ENCODE measurements around the gene SPI1. TPM values are rescaled to one million over a fixed set of nuclear protein-coding genes. Genes with fewer than 3 reads are reported as not detected.
A peak's percentile ranks its signal among the peaks of the same experiment; 100 is the strongest.

SPI1 gene
- polyA plus RNA-seq, 1 donor, result 10.2 TPM

GRCh38 chr11:47373876-47374719 is 4.2 kb downstream of the SPI1 start:
- Histone ChIP-seq H3K4me1 (ENCODE audit: control insufficient read depth, insufficient read depth, low read length) (peaks cover 3% of the 10 kb centered on the region), H3K36me3 (ENCODE audit: control insufficient read depth, insufficient read depth, low read length) (no peaks in the 10 kb centered on the region), H3K4me3 (ENCODE audit: low read length) (no peak overlapping the region), H3K27ac (ENCODE audit: low read length) (no peak overlapping the region), H3K27me3 (ENCODE audit: control insufficient read depth, insufficient read depth, low read length) (no peaks in the 10 kb centered on the region), H3K9me3 (ENCODE audit: control insufficient read depth, low read depth, low read length) (no peaks in the 10 kb centered on the region)
- DNase-seq, result peak; percentile 61
- 70% methylated on average over 2 of the region's 19 CpGs for WGBS (ENCODE audit: insufficient coverage, low lambda C conversion rate)

- Histone ChIP-seq H3K9me3 (ENCODE audit: control insufficient read depth, low read depth, low read length) (no peaks in the 10 kb centered on the region), H3K4me3 (ENCODE audit: low read length) (no peak overlapping the region), H3K4me1 (ENCODE audit: control insufficient read depth, insufficient read depth, low read length) (peaks cover 2% of the 10 kb centered on the region), H3K36me3 (ENCODE audit: control insufficient read depth, insufficient read depth, low read length) (no peaks in the 10 kb centered on the region), H3K27me3 (ENCODE audit: control insufficient read depth, insufficient read depth, low read length) (no peaks in the 10 kb centered on the region), H3K27ac (ENCODE audit: low read length) (no peak overlapping the region)
- no peak for DNase-seq
- WGBS (ENCODE audit: insufficient coverage, low lambda C conversion rate), result 92% methylated on average over 2 of the region's 7 CpGs
Measured at GRCh38 chr11:47372422-47372821, 5.9 kb downstream of the SPI1 start.

DNA sequence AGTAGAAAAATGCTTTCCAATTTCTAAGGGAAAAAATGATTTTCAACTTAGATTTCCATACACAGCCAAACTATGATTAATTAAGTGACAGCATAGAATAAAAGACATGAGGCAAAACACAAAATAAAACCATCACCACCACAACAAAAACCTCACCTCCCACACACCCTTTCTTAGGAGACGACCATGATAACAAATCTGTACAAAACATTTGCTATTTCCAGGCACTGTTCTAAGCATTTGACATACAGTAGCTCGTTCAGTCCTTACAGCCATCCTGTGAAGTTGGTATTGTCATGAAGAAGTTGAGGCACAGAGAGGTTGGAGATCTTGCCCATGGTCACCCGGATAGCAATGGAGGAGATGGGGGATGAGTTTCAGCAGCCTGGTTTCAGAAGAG is 8.7 kb downstream of the SPI1 start:
- no CpG with 5 or more reads among the region's 3 CpGs for WGBS (ENCODE audit: insufficient coverage, low lambda C conversion rate)
- Histone ChIP-seq H3K4me1 (ENCODE audit: control insufficient read depth, insufficient read depth, low read length) (no peaks in the 10 kb centered on the region), H3K4me3 (ENCODE audit: low read length) (no peak overlapping the region), H3K27ac (ENCODE audit: low read length) (no peak overlapping the region), H3K27me3 (ENCODE audit: control insufficient read depth, insufficient read depth, low read length) (no peaks in the 10 kb centered on the region), H3K36me3 (ENCODE audit: control insufficient read depth, insufficient read depth, low read length) (no peaks in the 10 kb centered on the region), H3K9me3 (ENCODE audit: control insufficient read depth, low read depth, low read length) (no peaks in the 10 kb centered on the region)
- no peak for DNase-seq

DNA sequence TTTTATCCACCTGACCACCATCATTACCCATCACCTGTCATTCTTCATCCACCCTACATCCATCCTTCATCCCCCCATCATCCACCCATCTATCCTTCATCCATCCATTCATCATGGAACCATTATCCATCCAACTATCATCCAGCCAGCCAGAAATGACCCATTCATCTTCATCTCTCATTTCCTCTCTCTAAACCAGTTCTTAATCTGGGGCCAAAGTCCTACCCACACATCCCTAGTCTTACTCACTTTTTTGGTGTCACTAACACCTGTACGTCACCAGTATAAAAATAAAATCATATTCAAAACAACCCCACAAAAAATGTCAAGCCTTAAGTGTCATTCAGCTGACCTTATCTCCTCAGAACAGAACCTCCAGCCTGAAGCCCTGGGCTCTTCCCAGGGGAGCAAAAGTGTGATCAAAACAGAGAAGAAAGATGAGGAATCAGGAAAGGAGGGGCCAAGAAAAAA is 12.3 kb downstream of the SPI1 start:
- Histone ChIP-seq H3K4me3 (ENCODE audit: low read length) (no peak overlapping the region), H3K27ac (ENCODE audit: low read length) (no peak overlapping the region), H3K4me1 (ENCODE audit: control insufficient read depth, insufficient read depth, low read length) (no peaks in the 10 kb centered on the region), H3K36me3 (ENCODE audit: control insufficient read depth, insufficient read depth, low read length) (no peaks in the 10 kb centered on the region), H3K27me3 (ENCODE audit: control insufficient read depth, insufficient read depth, low read length) (no peaks in the 10 kb centered on the region), H3K9me3 (ENCODE audit: control insufficient read depth, low read depth, low read length) (no peaks in the 10 kb centered on the region)
- no peak for DNase-seq
- no CpG with 5 or more reads among the region's 1 CpG for WGBS (ENCODE audit: insufficient coverage, low lambda C conversion rate)

- no peak for DNase-seq
- H3K27ac ChIP-seq (ENCODE audit: low read length), result no peak overlapping the region
- H3K4me1 ChIP-seq (ENCODE audit: control insufficient read depth, insufficient read depth, low read length), result no peaks in the 10 kb centered on the region
- no peaks in the 10 kb centered on the region for H3K9me3 ChIP-seq (ENCODE audit: control insufficient read depth, low read depth, low read length)
- no peaks in the 10 kb centered on the region for H3K36me3 ChIP-seq (ENCODE audit: control insufficient read depth, insufficient read depth, low read length)
- H3K4me3 ChIP-seq (ENCODE audit: low read length), result no peak overlapping the region
- 80% methylated on average over 1 of the region's 13 CpGs for WGBS (ENCODE audit: insufficient coverage, low lambda C conversion rate)
- no peaks in the 10 kb centered on the region for H3K27me3 ChIP-seq (ENCODE audit: control insufficient read depth, insufficient read depth, low read length)
Measured at GRCh38 chr11:47361419-47361818, 16.9 kb downstream of the SPI1 start.

DNA sequence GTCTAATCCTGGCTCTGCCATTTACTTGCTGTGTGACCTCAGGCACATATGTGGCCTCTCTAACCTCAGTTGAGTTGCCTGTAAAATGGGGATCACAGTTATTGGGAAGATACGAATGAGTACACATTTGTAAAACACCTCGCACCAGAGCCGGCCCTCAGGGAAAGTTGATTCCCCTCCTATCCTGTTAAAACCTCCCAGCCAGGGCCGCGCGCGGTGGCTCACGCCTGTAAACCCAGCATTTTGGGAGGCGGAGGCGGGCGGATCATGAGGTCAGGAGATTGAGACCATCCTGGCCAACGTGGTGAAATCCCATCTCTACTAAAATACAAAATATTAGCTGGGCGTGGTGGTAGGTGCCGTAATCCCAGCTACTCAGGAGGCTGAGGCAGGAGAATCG is 18.0 kb downstream of the SPI1 start:
- Histone ChIP-seq H3K36me3 (ENCODE audit: control insufficient read depth, insufficient read depth, low read length) (no peaks in the 10 kb centered on the region), H3K9me3 (ENCODE audit: control insufficient read depth, low read depth, low read length) (no peaks in the 10 kb centered on the region), H3K27ac (ENCODE audit: low read length) (no peak overlapping the region), H3K4me1 (ENCODE audit: control insufficient read depth, insufficient read depth, low read length) (no peaks in the 10 kb centered on the region), H3K4me3 (ENCODE audit: low read length) (no peak overlapping the region), H3K27me3 (ENCODE audit: control insufficient read depth, insufficient read depth, low read length) (no peaks in the 10 kb centered on the region)
- no peak for DNase-seq
- WGBS (ENCODE audit: insufficient coverage, low lambda C conversion rate), result no CpG with 5 or more reads among the region's 15 CpGs

- Histone ChIP-seq H3K36me3 (ENCODE audit: control insufficient read depth, insufficient read depth, low read length) (no peaks in the 10 kb centered on the region), H3K4me3 (ENCODE audit: low read length) (no peak overlapping the region), H3K9me3 (ENCODE audit: control insufficient read depth, low read depth, low read length) (no peaks in the 10 kb centered on the region), H3K27me3 (ENCODE audit: control insufficient read depth, insufficient read depth, low read length) (no peaks in the 10 kb centered on the region), H3K4me1 (ENCODE audit: control insufficient read depth, insufficient read depth, low read length) (no peaks in the 10 kb centered on the region), H3K27ac (ENCODE audit: low read length) (no peak overlapping the region)
- no peak for DNase-seq
- WGBS (ENCODE audit: insufficient coverage, low lambda C conversion rate), result no CpG with 5 or more reads among the region's 17 CpGs
Measured at GRCh38 chr11:47359586-47359985, 18.8 kb downstream of the SPI1 start.

GRCh38 chr11:47359162-47359561 is 19.2 kb downstream of the SPI1 start:
- H3K4me1 ChIP-seq (ENCODE audit: control insufficient read depth, insufficient read depth, low read length), result no peaks in the 10 kb centered on the region
- no CpG with 5 or more reads among the region's 7 CpGs for WGBS (ENCODE audit: insufficient coverage, low lambda C conversion rate)
- H3K9me3 ChIP-seq (ENCODE audit: control insufficient read depth, low read depth, low read length), result no peaks in the 10 kb centered on the region
- H3K27me3 ChIP-seq (ENCODE audit: control insufficient read depth, insufficient read depth, low read length), result no peaks in the 10 kb centered on the region
- H3K4me3 ChIP-seq (ENCODE audit: low read length), result no peak overlapping the region
- no peaks in the 10 kb centered on the region for H3K36me3 ChIP-seq (ENCODE audit: control insufficient read depth, insufficient read depth, low read length)
- DNase-seq, result no peak
- H3K27ac ChIP-seq (ENCODE audit: low read length), result no peak overlapping the region

DNA sequence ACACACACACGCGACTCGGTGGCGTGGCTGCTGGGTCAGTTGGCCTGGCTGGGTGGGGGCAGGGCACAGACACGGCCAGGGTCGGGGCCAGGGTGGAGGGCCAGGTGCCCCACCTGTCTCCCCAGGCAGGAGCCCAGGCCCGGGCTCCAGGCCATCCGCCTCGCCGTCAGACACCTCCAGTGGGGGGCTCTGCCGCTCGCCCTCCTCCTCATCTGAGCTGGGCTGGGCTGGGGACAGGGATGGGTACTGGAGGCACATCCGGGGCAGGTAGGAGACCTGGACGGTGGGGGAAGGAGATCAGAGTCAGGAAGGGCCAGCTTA is 19.7 kb downstream of the SPI1 start:
- Histone ChIP-seq H3K4me3 (ENCODE audit: low read length) (no peak overlapping the region), H3K27me3 (ENCODE audit: control insufficient read depth, insufficient read depth, low read length) (no peaks in the 10 kb centered on the region), H3K4me1 (ENCODE audit: control insufficient read depth, insufficient read depth, low read length) (no peaks in the 10 kb centered on the region), H3K9me3 (ENCODE audit: control insufficient read depth, low read depth, low read length) (no peaks in the 10 kb centered on the region), H3K27ac (ENCODE audit: low read length) (no peak overlapping the region), H3K36me3 (ENCODE audit: control insufficient read depth, insufficient read depth, low read length) (no peaks in the 10 kb centered on the region)
- no peak for DNase-seq
- whole genome bisulfite sequencing (ENCODE audit: insufficient coverage, low lambda C conversion rate), result no CpG with 5 or more reads among the region's 14 CpGs

- WGBS (ENCODE audit: insufficient coverage, low lambda C conversion rate), result no CpG with 5 or more reads among the region's 6 CpGs
- DNase-seq, result no peak
- Histone ChIP-seq H3K27ac (ENCODE audit: low read length) (no peak overlapping the region), H3K36me3 (ENCODE audit: control insufficient read depth, insufficient read depth, low read length) (no peaks in the 10 kb centered on the region), H3K9me3 (ENCODE audit: control insufficient read depth, low read depth, low read length) (no peaks in the 10 kb centered on the region), H3K4me3 (ENCODE audit: low read length) (no peak overlapping the region), H3K4me1 (ENCODE audit: control insufficient read depth, insufficient read depth, low read length) (no peaks in the 10 kb centered on the region), H3K27me3 (ENCODE audit: control insufficient read depth, insufficient read depth, low read length) (no peaks in the 10 kb centered on the region)
Measured at GRCh38 chr11:47357985-47358730, 20.2 kb downstream of the SPI1 start.
